GM12878 (cell line): ENCODE results near the gene TMEM161B.

ENCODE experiments used
- KDM1A ChIP-seq: fragments of 200-600 bp; sonication (generic); IDR thresholded peaks from 2 replicates; pipeline ENCODE4 v1.6.1; 2016; ENCODE audit warnings: borderline replicate concordance
- TF ChIP-seq, protein P1 (sequence below): IDR thresholded peaks from 2 replicates; pipeline ENCODE4 v1.6.1; 2012; ENCODE audit warnings: low read depth, low read length, improper control_type of control experiment
- TF ChIP-seq, protein P2 (sequence below), 3 experiments: IDR thresholded peaks in 2 of 3; conservative IDR thresholded peaks in 1 of 3; 2 replicates each; pipeline ENCODE4 v1.5.1; 2011; ENCODE audit warnings: low read depth in 3 of 3, low read length in 3 of 3, mild to moderate bottlenecking in 3 of 3, control low read depth in 2 of 3, moderate library complexity in 2 of 3, inconsistent platforms in 1 of 3, mixed read lengths in 1 of 3; ENCODE audit not compliant: control insufficient read depth in 2 of 3, insufficient read depth in 1 of 3; ENCODE audit errors: extremely low read depth in 1 of 3

DNA sequence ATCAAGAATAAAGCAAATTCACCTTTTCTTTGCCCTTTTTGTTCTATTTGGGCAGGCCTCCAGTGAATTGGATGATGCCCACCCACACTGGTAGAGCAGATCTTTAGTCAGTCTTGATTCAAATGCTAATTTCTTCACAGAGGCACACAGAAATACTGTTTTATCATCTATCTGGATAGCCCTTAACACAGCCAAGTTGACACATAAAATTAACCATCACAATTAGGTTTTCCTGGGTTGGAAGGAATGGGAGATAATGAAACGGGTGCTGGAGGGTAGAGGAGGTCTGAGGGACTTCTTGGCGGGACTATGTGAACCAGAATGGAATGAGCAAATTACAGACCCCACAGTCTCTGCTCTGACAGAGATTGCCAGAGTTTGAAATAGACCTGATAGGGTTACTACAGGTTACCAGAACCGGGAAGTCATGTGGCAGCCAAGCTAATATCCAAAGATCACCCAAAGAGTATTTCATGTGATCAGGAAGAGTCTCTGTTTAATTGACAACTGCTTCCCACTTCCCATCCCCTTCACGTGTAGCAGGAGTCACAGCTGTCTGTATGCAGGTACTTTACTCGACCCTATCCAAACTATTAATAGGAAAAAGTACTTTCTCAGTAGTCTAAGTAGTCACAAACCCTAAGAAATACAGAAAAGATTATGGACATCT is 20.0 kb upstream of the TMEM161B start:
- TF ChIP-seq, protein P1, sequence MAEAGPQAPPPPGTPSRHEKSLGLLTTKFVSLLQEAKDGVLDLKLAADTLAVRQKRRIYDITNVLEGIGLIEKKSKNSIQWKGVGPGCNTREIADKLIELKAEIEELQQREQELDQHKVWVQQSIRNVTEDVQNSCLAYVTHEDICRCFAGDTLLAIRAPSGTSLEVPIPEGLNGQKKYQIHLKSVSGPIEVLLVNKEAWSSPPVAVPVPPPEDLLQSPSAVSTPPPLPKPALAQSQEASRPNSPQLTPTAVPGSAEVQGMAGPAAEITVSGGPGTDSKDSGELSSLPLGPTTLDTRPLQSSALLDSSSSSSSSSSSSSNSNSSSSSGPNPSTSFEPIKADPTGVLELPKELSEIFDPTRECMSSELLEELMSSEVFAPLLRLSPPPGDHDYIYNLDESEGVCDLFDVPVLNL: no peak
- TF ChIP-seq KDM1A: no peak
- TF ChIP-seq, protein P2, sequence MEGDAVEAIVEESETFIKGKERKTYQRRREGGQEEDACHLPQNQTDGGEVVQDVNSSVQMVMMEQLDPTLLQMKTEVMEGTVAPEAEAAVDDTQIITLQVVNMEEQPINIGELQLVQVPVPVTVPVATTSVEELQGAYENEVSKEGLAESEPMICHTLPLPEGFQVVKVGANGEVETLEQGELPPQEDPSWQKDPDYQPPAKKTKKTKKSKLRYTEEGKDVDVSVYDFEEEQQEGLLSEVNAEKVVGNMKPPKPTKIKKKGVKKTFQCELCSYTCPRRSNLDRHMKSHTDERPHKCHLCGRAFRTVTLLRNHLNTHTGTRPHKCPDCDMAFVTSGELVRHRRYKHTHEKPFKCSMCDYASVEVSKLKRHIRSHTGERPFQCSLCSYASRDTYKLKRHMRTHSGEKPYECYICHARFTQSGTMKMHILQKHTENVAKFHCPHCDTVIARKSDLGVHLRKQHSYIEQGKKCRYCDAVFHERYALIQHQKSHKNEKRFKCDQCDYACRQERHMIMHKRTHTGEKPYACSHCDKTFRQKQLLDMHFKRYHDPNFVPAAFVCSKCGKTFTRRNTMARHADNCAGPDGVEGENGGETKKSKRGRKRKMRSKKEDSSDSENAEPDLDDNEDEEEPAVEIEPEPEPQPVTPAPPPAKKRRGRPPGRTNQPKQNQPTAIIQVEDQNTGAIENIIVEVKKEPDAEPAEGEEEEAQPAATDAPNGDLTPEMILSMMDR (IDR thresholded peaks at IDR 0.05 in 2 of 3, conservative IDR thresholded peaks at IDR 0.05 in 1 of 3; ENCODE audit: control insufficient read depth in 2 of 3, extremely low read depth in 1 of 3, insufficient read depth in 1 of 3, low read depth in 3 of 3, low read length in 3 of 3): no peak
